HFFc6 (cell line): ENCODE results near the gene TBX3. TPM values are rescaled to one million over a fixed set of nuclear protein-coding genes. Genes with fewer than 3 reads are reported as not detected.

Source experiments
- DNase-seq: peaks from one replicate; pipeline ENCODE4 v3.0.0-alpha.2; 2018
- H3K27ac Mint-ChIP-seq: 2 replicates; pipeline ENCODE4 v1.8.0; 2020; ENCODE audit warnings: mild to moderate bottlenecking, mixed read lengths
- H3K27me3 Mint-ChIP-seq: 2 replicates; pipeline ENCODE4 v1.8.0; 2021; ENCODE audit warnings: mild to moderate bottlenecking, moderate library complexity, mixed read lengths; ENCODE audit not compliant: insufficient read depth
- H3K36me3 Mint-ChIP-seq: 2 replicates; pipeline ENCODE4 v1.8.0; 2021; ENCODE audit warnings: low read depth, mixed read lengths
- H3K4me1 Mint-ChIP-seq: 2 replicates; pipeline ENCODE4 v1.8.0; 2020; ENCODE audit warnings: low read depth, mixed read lengths
- H3K4me3 Mint-ChIP-seq: 2 replicates; pipeline ENCODE4 v1.8.0; 2020; ENCODE audit warnings: mild to moderate bottlenecking, moderate library complexity, mixed read lengths
- H3K9me3 Mint-ChIP-seq: 2 replicates; pipeline ENCODE4 v1.8.0; 2020; ENCODE audit warnings: mild to moderate bottlenecking, mixed read lengths
- total RNA-seq, 6 experiments: library from RNA; stranded (reverse); fragmentation: NEBNext Ultra II Directional; extraction: Animal tissue kit (Norgen Biotek cat#: 25700); gene quantifications; 2 replicates in 1 of 6; 3 replicates in 5 of 6; pipeline ENCODE4 v1.2.3, GENCODE V29; 2021
- TF ChIP-seq, protein P1 (sequence below): fragments of 200-600 bp; sonication (generic); IDR thresholded peaks from 2 replicates; pipeline ENCODE4 v1.5.0; 2021; ENCODE audit warnings: antibody characterized with exemption, mild to moderate bottlenecking

Gene TBX3
- total RNA-seq, 6 experiments from 2014 or later = 108 to 145 (median 127) TPM

DNA sequence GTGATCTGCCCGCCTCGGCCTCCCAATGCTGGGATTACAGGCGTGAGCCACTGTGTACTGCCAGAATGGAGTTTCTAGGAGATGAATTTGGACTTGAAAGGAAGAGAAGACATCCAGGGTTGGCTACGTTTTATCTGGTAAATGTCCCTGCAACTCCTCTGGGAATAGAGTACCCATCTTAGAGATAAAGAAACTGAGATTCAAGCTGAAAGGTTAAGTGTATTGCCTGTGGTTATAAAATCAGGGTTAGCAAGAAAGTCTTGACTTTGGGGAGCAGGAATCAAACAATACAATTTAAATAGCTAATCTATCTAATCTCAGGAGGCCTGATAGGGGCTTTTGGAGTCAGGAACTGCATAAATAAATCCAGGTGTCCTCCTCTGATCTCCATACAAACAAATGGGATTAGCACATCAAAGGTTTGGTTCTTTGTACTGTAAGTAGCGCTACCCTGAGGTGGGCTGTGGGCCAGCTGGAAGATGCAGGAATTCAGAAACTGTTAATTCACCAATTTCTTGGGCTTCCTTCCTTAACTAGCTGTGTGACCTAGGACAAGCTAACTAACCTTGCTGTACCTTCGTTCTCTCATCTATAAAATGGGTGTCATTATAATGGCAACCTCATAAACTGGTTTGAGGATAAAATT lies 45.1 kb downstream of the TBX3 start:
- TF ChIP-seq, protein P1, sequence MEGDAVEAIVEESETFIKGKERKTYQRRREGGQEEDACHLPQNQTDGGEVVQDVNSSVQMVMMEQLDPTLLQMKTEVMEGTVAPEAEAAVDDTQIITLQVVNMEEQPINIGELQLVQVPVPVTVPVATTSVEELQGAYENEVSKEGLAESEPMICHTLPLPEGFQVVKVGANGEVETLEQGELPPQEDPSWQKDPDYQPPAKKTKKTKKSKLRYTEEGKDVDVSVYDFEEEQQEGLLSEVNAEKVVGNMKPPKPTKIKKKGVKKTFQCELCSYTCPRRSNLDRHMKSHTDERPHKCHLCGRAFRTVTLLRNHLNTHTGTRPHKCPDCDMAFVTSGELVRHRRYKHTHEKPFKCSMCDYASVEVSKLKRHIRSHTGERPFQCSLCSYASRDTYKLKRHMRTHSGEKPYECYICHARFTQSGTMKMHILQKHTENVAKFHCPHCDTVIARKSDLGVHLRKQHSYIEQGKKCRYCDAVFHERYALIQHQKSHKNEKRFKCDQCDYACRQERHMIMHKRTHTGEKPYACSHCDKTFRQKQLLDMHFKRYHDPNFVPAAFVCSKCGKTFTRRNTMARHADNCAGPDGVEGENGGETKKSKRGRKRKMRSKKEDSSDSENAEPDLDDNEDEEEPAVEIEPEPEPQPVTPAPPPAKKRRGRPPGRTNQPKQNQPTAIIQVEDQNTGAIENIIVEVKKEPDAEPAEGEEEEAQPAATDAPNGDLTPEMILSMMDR = no peak
- DNase-seq = no peak
- Mint-ChIP-seq H3K9me3 (no peaks in the 10 kb centered on the region), H3K27me3 (peaks cover 8% of the 10 kb centered on the region), H3K27ac (no peak overlapping the region), H3K4me1 (peaks cover 8% of the 10 kb centered on the region), H3K4me3 (no peak overlapping the region), H3K36me3 (no peaks in the 10 kb centered on the region)

DNA sequence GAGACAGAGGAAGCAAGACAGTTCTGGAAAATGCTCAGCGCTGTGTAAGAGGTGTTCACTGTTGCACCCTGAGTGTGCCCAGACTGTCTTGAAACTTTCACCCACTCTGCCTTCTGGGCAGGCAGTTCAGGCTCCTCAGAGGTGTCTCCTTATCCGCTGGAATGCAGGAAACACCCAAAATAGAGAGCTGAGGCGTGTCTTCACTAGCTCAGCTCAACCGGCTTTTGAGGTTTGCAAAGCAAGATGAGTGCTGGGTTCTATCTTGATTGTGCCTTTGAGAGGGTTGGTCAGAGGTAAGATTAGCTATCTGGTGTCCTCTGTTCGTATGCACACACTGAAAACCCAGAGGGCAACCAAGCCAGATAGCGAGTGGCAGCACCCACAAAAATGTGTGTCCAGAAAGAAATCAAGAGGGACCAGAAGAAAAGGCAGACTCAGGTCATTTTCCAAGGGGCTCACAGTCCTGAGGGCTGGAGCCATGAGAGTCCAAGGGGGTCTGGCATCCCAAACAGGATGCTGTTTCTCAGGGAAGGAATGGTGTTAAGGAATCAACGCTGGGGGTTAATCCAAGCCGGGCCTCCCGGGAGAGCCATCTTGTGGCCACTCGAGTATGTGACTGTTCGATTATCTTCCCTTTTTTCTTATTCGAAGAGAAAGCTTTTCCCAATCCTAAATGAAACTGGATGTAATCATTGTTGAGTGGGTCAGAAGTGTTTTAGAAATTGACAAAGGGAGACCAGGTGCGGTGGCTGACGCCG lies 47.1 kb downstream of the TBX3 start:
- Mint-ChIP-seq H3K27ac (no peak overlapping the region; the same call in 1 of the 2 replicates), H3K27me3 (no peaks in the 10 kb centered on the region; the same call in none of the 2 replicates), H3K4me3 (no peak overlapping the region), H3K4me1 (peaks cover 8% of the 10 kb centered on the region), H3K9me3 (no peaks in the 10 kb centered on the region), H3K36me3 (no peaks in the 10 kb centered on the region)
- peak; percentile 9 for DNase-seq
- TF ChIP-seq, protein P1 = peak; percentile 74

DNA sequence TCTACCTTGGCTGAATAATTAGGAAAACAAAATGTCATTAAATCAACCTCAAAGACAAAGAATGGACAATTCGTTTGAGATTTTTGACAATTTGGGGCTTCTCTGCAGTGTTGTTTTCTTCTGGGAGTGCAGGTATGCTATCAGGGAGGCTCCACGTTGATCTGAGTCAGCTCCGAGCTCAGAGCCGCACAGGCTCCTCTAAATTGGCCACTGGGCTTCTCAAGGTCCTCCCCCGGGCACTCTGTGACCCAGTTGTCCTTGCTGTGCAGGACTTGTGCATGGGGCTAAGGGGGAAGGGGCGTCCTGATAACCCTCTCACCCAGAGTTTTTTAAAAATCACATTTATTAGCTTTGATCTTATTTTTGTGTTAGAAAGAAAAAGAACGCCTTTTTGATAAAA lies 52.7 kb downstream of the TBX3 start:
- Mint-ChIP-seq H3K27me3 (peaks cover 8% of the 10 kb centered on the region), H3K4me3 (no peak overlapping the region), H3K27ac (no peak overlapping the region), H3K4me1 (peaks cover 13% of the 10 kb centered on the region), H3K36me3 (no peaks in the 10 kb centered on the region), H3K9me3 (no peaks in the 10 kb centered on the region)
- TF ChIP-seq, protein P1 = no peak
- no peak for DNase-seq

DNA sequence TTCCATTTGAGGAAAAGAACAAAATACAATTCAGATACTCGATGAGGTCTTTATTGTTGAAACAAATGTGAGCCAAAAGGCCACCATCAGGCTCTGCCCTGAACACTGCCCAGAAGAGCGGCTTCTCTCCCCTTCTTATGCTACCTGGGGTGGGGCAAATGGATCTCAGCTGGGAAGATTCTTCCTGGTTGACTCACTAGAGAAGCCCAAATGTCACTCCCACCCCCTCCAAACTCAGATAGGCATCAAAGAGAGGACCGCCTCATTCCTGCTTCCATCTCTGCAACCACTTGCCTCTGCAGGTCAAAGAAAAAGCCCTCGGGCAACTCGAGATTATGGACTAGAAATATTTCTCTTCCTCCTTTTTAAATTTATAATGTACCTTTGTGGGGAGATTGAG lies 55.8 kb downstream of the TBX3 start:
- DNase-seq = no peak
- Mint-ChIP-seq H3K9me3 (no peaks in the 10 kb centered on the region), H3K27ac (no peak overlapping the region), H3K36me3 (no peaks in the 10 kb centered on the region), H3K4me3 (no peak overlapping the region), H3K4me1 (peaks cover 31% of the 10 kb centered on the region), H3K27me3 (peaks cover 8% of the 10 kb centered on the region)
- TF ChIP-seq, protein P1 = no peak

DNA sequence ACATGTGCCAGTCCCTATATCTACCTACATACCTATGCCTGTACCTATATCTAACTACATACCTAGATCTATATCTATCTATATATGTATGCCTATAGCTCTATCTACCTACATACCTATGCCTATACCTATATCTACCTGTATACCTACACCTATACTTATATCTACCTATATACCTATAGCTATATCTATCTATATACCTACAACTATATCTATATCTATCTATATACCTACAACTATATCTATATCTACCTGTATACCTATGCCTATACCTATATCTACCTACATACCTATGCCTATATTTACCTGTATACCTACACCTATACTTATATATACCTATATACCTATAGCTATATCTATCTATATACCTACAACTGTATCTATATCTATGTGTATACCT lies 56.6 kb downstream of the TBX3 start:
- TF ChIP-seq, protein P1 = no peak
- no peak overlapping the region for H3K27ac Mint-ChIP-seq
- no peaks in the 10 kb centered on the region for H3K9me3 Mint-ChIP-seq
- no peaks in the 10 kb centered on the region for H3K36me3 Mint-ChIP-seq
- no peak overlapping the region for H3K4me3 Mint-ChIP-seq
- peaks cover 31% of the 10 kb centered on the region for H3K4me1 Mint-ChIP-seq
- no peak for DNase-seq
- H3K27me3 Mint-ChIP-seq = peaks cover 8% of the 10 kb centered on the region
